ENCODE measurements around the gene BPHL.

DNA sequence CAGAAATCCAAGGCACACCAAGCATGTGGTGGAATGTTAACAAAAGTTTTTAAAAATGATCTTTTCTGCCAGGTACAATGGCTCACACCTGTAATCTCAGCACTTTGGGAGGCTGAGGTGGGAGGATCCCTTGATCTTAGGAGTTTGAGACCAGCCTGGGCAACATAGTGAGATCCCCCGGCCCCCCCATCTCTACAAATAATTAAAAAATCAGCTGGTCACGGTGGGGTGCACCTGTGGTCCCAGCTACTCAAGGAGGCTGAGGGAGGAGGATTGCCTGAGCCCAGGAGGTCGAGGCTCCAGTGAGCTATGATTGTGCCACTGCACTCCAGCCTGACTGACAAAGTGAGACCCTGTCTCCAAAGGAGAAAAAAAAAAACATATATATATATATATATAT, 42.2 kb upstream of the BPHL start:
- TF ChIP-seq EZH2phosphoT487 (IDR thresholded peaks at IDR 0.05; ENCODE audit: unreplicated experiment) = no peak
- TF ChIP-seq, protein P1, sequence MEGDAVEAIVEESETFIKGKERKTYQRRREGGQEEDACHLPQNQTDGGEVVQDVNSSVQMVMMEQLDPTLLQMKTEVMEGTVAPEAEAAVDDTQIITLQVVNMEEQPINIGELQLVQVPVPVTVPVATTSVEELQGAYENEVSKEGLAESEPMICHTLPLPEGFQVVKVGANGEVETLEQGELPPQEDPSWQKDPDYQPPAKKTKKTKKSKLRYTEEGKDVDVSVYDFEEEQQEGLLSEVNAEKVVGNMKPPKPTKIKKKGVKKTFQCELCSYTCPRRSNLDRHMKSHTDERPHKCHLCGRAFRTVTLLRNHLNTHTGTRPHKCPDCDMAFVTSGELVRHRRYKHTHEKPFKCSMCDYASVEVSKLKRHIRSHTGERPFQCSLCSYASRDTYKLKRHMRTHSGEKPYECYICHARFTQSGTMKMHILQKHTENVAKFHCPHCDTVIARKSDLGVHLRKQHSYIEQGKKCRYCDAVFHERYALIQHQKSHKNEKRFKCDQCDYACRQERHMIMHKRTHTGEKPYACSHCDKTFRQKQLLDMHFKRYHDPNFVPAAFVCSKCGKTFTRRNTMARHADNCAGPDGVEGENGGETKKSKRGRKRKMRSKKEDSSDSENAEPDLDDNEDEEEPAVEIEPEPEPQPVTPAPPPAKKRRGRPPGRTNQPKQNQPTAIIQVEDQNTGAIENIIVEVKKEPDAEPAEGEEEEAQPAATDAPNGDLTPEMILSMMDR (conservative IDR thresholded peaks at IDR 0.05; ENCODE audit: low read depth in 2 of 2) = no peak
- TF ChIP-seq CREB1 (CRISPR knock-in tag; IDR thresholded peaks at IDR 0.05; ENCODE audit: low read depth) = no peak
